Measurements from ENCODE around the gene NDUFS2.

NDUFS2 gene

DNA sequence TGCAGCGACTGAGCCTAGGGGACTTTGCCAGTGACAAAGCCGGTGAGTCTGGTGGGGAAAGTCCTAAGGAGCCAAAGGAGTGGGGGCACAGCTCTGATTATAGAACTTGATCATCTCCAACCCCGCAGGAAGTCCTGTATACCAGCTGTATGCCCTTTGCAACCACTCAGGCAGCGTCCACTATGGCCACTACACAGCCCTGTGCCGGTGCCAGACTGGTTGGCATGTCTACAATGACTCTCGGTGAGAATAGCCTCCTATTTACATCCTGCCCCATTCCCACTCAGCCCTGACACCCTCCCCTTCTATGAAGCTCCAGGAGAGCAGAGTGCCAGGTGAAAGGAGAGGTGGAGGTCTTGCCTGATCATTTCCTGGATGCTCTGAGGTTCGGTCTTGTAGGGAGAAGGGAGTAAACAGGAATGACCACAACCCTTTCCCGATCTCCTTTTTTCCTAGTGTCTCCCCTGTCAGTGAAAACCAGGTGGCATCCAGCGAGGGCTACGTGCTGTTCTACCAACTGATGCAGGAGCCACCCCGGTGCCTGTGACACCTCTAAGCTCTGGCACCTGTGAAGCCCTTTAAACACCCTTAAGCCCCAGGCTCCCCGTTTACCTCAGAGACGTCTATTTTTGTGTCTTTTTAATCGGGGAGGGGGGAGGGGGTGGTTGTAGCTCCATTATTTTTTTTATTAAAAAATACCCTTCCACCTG, 37.1 kb upstream of the NDUFS2 start:
- no peaks in the 10 kb centered on the region for H3K27me3 Mint-ChIP-seq
- H3K9me3 Mint-ChIP-seq: no peaks in the 10 kb centered on the region
- DNase-seq (no peak), ATAC-seq (replicated peaks) (no peak)
- peak overlapping the region; percentile 97 to 99 for H3K27ac Mint-ChIP-seq
- peaks cover 44 to 64% of the 10 kb centered on the region in 2 donors for H3K4me1 Mint-ChIP-seq (ENCODE audit: low read depth in 2 of 2)
- H3K4me3 Mint-ChIP-seq: peak overlapping the region; percentile 83 to 95
- H3K36me3 Mint-ChIP-seq (ENCODE audit: insufficient read depth): peaks cover 26% of the 10 kb centered on the region

GRCh38 chr1:161165742-161166668, 36.2 kb upstream of the NDUFS2 start, which contains the start of gene PPOX:
Gene PPOX (plus strand): TSS chr1:161166426. CDS start chr1:161166848, 422 bp downstream.
- peaks cover 42 to 58% of the 10 kb centered on the region in 2 donors for H3K4me1 Mint-ChIP-seq (ENCODE audit: low read depth in 2 of 2)
- peak within 1 kb of the TSS; percentile 83 to 95 for H3K4me3 Mint-ChIP-seq
- H3K27me3 Mint-ChIP-seq: no peaks in the 10 kb centered on the region
- H3K27ac Mint-ChIP-seq: peak within 1 kb of the TSS; percentile 97 to 99
- DNase-seq: peak; percentile 88 to 92 (median 89)
- no peaks in the 10 kb centered on the region for H3K9me3 Mint-ChIP-seq
- peak; percentile 88 for ATAC-seq (replicated peaks)
- peaks cover 28% of the 10 kb centered on the region for H3K36me3 Mint-ChIP-seq (ENCODE audit: insufficient read depth)

DNA sequence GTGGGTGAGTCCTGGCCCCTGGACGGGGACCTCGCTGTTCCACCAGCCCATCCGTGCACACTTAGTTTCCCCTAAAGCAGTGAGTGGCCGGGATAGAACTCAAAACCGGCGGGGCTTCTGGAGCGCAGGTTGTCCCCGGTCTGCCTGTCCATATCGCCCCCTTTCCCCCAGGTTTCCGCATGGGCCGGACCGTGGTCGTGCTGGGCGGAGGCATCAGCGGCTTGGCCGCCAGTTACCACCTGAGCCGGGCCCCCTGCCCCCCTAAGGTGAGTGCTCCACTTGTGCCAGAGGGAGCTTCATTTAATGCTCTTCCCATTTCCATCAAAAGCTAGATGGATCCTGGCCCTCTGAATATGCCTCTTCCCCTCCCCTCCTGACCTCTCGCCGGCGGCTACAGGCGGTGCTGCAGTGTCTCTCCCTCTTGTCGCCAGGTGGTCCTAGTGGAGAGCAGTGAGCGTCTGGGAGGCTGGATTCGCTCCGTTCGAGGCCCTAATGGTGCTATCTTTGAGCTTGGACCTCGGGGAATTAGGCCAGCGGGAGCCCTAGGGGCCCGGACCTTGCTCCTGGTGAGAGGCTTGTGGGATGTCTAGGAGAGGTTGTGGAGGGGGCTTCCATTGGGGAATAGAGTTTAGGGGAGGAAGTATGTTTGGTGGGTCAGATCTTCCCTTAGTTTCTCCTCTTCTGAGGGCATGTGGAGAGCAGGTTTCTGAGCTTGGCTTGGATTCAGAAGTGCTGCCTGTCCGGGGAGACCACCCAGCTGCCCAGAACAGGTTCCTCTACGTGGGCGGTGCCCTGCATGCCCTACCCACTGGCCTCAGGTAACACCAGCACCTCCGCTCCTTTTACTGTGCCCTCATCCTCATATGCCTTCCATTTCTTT, 35.3 kb upstream of the NDUFS2 start:
- no peaks in the 10 kb centered on the region for H3K27me3 Mint-ChIP-seq
- H3K36me3 Mint-ChIP-seq (ENCODE audit: insufficient read depth): peaks cover 37% of the 10 kb centered on the region
- no peak for ATAC-seq (replicated peaks)
- H3K4me3 Mint-ChIP-seq: peak overlapping the region; percentile 83 to 95
- peaks cover 36 to 54% of the 10 kb centered on the region in 2 donors for H3K4me1 Mint-ChIP-seq (ENCODE audit: low read depth in 2 of 2)
- peak overlapping the region; percentile 97 to 99 for H3K27ac Mint-ChIP-seq
- DNase-seq: no peak
- no peaks in the 10 kb centered on the region for H3K9me3 Mint-ChIP-seq

DNA sequence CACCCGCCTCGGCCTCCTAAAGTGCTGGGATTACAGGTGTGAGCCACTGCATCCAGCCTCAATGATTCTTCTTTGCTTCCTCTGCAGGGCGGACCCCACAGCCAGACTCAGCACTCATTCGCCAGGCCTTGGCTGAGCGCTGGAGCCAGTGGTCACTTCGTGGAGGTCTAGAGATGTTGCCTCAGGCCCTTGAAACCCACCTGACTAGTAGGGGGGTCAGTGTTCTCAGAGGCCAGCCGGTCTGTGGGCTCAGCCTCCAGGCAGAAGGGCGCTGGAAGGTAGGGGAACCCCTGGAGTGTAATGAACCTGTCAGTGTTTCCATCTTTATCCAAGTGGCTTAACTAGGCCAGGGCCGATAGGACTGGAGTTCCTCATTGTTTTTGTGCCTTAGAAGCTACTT, 33.3 kb upstream of the NDUFS2 start:
- no peaks in the 10 kb centered on the region for H3K9me3 Mint-ChIP-seq
- peak overlapping the region in 1 of 2 donors; percentile 74 for H3K27ac Mint-ChIP-seq
- H3K27me3 Mint-ChIP-seq: no peaks in the 10 kb centered on the region
- DNase-seq: no peak
- peaks cover 55% of the 10 kb centered on the region for H3K36me3 Mint-ChIP-seq (ENCODE audit: insufficient read depth)
- H3K4me1 Mint-ChIP-seq (ENCODE audit: low read depth in 2 of 2): peaks cover 35 to 51% of the 10 kb centered on the region in 2 donors
- H3K4me3 Mint-ChIP-seq: no peak overlapping the region
- no peak for ATAC-seq (replicated peaks)

- peak overlapping the region; percentile 16 to 48 for H3K27ac Mint-ChIP-seq
- peaks cover 43 to 58% of the 10 kb centered on the region in 2 donors for H3K4me1 Mint-ChIP-seq (ENCODE audit: low read depth in 2 of 2)
Measured at GRCh38 chr1:161171191-161171590, 31.0 kb upstream of the NDUFS2 start.

GRCh38 chr1:161171696-161172095, 30.5 kb upstream of the NDUFS2 start:
- Mint-ChIP-seq H3K9me3 (no peaks in the 10 kb centered on the region), H3K27me3 (no peaks in the 10 kb centered on the region), H3K27ac (peak overlapping the region in 1 of 2 donors; percentile 16), H3K36me3 (ENCODE audit: insufficient read depth) (peaks cover 51% of the 10 kb centered on the region), H3K4me3 (no peak overlapping the region), H3K4me1 (ENCODE audit: low read depth in 2 of 2) (peaks cover 48 to 58% of the 10 kb centered on the region in 2 donors)
- ATAC-seq (replicated peaks): no peak
- no peak for DNase-seq

More at GRCh38 chr1:161171191-161171590, 31.0 kb upstream of the NDUFS2 start:
- Mint-ChIP-seq H3K9me3 (no peaks in the 10 kb centered on the region), H3K4me3 (no peak overlapping the region), H3K27me3 (no peaks in the 10 kb centered on the region), H3K36me3 (ENCODE audit: insufficient read depth) (peaks cover 54% of the 10 kb centered on the region)
- DNase-seq (no peak), ATAC-seq (replicated peaks) (no peak)

- ATAC-seq (replicated peaks): no peak
- peak overlapping the region; percentile 16 to 60 for H3K27ac Mint-ChIP-seq
- H3K27me3 Mint-ChIP-seq: no peaks in the 10 kb centered on the region
- no peak overlapping the region for H3K4me3 Mint-ChIP-seq
- peaks cover 48 to 58% of the 10 kb centered on the region in 2 donors for H3K4me1 Mint-ChIP-seq (ENCODE audit: low read depth in 2 of 2)
- H3K9me3 Mint-ChIP-seq: no peaks in the 10 kb centered on the region
- DNase-seq: no peak
- H3K36me3 Mint-ChIP-seq (ENCODE audit: insufficient read depth): peaks cover 54% of the 10 kb centered on the region
Measured at GRCh38 chr1:161172349-161172748, 29.8 kb upstream of the NDUFS2 start.

- no peak for DNase-seq
- H3K9me3 Mint-ChIP-seq: no peaks in the 10 kb centered on the region
- H3K4me1 Mint-ChIP-seq (ENCODE audit: low read depth in 2 of 2): peaks cover 49 to 60% of the 10 kb centered on the region in 2 donors
- peak overlapping the region in 1 of 2 donors; percentile 46 for H3K4me3 Mint-ChIP-seq
- ATAC-seq (replicated peaks): no peak
- H3K36me3 Mint-ChIP-seq (ENCODE audit: insufficient read depth): peaks cover 55% of the 10 kb centered on the region
- H3K27ac Mint-ChIP-seq: peak overlapping the region in 1 of 2 donors; percentile 60
- no peaks in the 10 kb centered on the region for H3K27me3 Mint-ChIP-seq
Measured at GRCh38 chr1:161172776-161173376, 29.3 kb upstream of the NDUFS2 start.

GRCh38 chr1:161173711-161174110, 28.5 kb upstream of the NDUFS2 start:
- peaks cover 49 to 60% of the 10 kb centered on the region in 2 donors for H3K4me1 Mint-ChIP-seq (ENCODE audit: low read depth in 2 of 2)

GRCh38 chr1:161174911-161175310, 27.3 kb upstream of the NDUFS2 start:
- Mint-ChIP-seq H3K4me1 (ENCODE audit: low read depth in 2 of 2) (peaks cover 49 to 60% of the 10 kb centered on the region in 2 donors), H3K4me3 (peak overlapping the region; percentile 62 to 96), H3K36me3 (ENCODE audit: insufficient read depth) (peaks cover 55% of the 10 kb centered on the region), H3K27ac (peak overlapping the region in 1 of 2 donors; percentile 99), H3K9me3 (no peaks in the 10 kb centered on the region), H3K27me3 (no peaks in the 10 kb centered on the region)
- no peak for DNase-seq
- ATAC-seq (replicated peaks): no peak

More at GRCh38 chr1:161173711-161174110, 28.5 kb upstream of the NDUFS2 start:
- DNase-seq (no peak), ATAC-seq (replicated peaks) (no peak)
- Mint-ChIP-seq H3K27me3 (no peaks in the 10 kb centered on the region), H3K4me3 (no peak overlapping the region), H3K9me3 (no peaks in the 10 kb centered on the region), H3K36me3 (ENCODE audit: insufficient read depth) (peaks cover 52% of the 10 kb centered on the region), H3K27ac (peak overlapping the region in 1 of 2 donors; percentile 89)

- Mint-ChIP-seq H3K4me3 (peak overlapping the region; percentile 96), H3K27me3 (no peaks in the 10 kb centered on the region), H3K27ac (peak overlapping the region; percentile 97 to 99), H3K9me3 (no peaks in the 10 kb centered on the region), H3K4me1 (ENCODE audit: low read depth in 2 of 2) (peaks cover 55 to 67% of the 10 kb centered on the region in 2 donors), H3K36me3 (ENCODE audit: insufficient read depth) (peaks cover 54% of the 10 kb centered on the region)
- ATAC-seq (replicated peaks) (no peak), DNase-seq (no peak)
Measured at GRCh38 chr1:161175771-161176453, 26.3 kb upstream of the NDUFS2 start.
